Stimulated activated memory B cell treated with anti-CD40 and anti-IgM and Interleukin-4, amounts not matched to agents 10 μg/mL and 1 μg/mL and 100 μg/mL, for 72 hours (primary cell): ENCODE measurements around the gene FOXL2.

Source experiments
- ATAC-seq: fragments of 150-1000 bp; cut with Tn5 transposase; 2 replicates; pipeline ENCODE4 v1.10.0; 2021
- H3K27ac Mint-ChIP-seq: one replicate; pipeline ENCODE4 v1.8.0; 2022; ENCODE audit warnings: mild to moderate bottlenecking, mixed read lengths
- H3K27me3 Mint-ChIP-seq: one replicate; pipeline ENCODE4 v1.8.0; 2022; ENCODE audit warnings: mixed read lengths
- H3K36me3 Mint-ChIP-seq: one replicate; pipeline ENCODE4 v1.8.0; 2022; ENCODE audit warnings: mixed read lengths
- H3K4me1 Mint-ChIP-seq: one replicate; pipeline ENCODE4 v1.8.0; 2022; ENCODE audit warnings: mixed read lengths
- H3K4me3 Mint-ChIP-seq: one replicate; pipeline ENCODE4 v1.8.0; 2022; ENCODE audit warnings: mild to moderate bottlenecking, moderate library complexity, mixed read lengths
- H3K9me3 Mint-ChIP-seq: one replicate; pipeline ENCODE4 v1.8.0; 2022; ENCODE audit warnings: mixed read lengths

The FOXL2 gene

GRCh38 chr3:138946663-138947494, at the start of gene FOXL2, which contains the start of gene FOXL2NB:
Gene FOXL2, minus strand, starts transcription at chr3:138947137. Its CDS starts 415 bp downstream, at chr3:138946722.
Gene FOXL2NB, plus strand, starts transcription at chr3:138947217. Its CDS starts 148 bp downstream, at chr3:138947365.
- Mint-ChIP-seq H3K36me3 (no peaks in the 10 kb centered on the region), H3K27ac (no peak within 1 kb of the TSS), H3K4me3 (peak within 1 kb of the TSS; percentile 73), H3K4me1 (peaks cover 27% of the 10 kb centered on the region), H3K9me3 (no peaks in the 10 kb centered on the region), H3K27me3 (peaks cover 87% of the 10 kb centered on the region)
- ATAC-seq = no peak

- H3K36me3 Mint-ChIP-seq = no peaks in the 10 kb centered on the region
- peaks cover 16% of the 10 kb centered on the region for H3K27me3 Mint-ChIP-seq
- ATAC-seq = no peak
- H3K27ac Mint-ChIP-seq = no peak overlapping the region
- peaks cover 5% of the 10 kb centered on the region for H3K9me3 Mint-ChIP-seq
- no peak overlapping the region for H3K4me3 Mint-ChIP-seq
- no peaks in the 10 kb centered on the region for H3K4me1 Mint-ChIP-seq
Observed at GRCh38 chr3:138995706-138996105, 48.8 kb upstream of the FOXL2 start.

- no peaks in the 10 kb centered on the region for H3K36me3 Mint-ChIP-seq
- no peaks in the 10 kb centered on the region for H3K27me3 Mint-ChIP-seq
- no peak overlapping the region for H3K27ac Mint-ChIP-seq
- no peak overlapping the region for H3K4me3 Mint-ChIP-seq
- ATAC-seq = no peak
- H3K9me3 Mint-ChIP-seq = no peaks in the 10 kb centered on the region
- no peaks in the 10 kb centered on the region for H3K4me1 Mint-ChIP-seq
Observed at GRCh38 chr3:138987181-138987580, 40.2 kb upstream of the FOXL2 start.

- Mint-ChIP-seq H3K9me3 (no peaks in the 10 kb centered on the region), H3K4me3 (no peak overlapping the region), H3K27me3 (peaks cover under 1% of the 10 kb centered on the region), H3K27ac (no peak overlapping the region), H3K36me3 (no peaks in the 10 kb centered on the region), H3K4me1 (no peaks in the 10 kb centered on the region)
- no peak for ATAC-seq
Observed at GRCh38 chr3:138985932-138986331, 39.0 kb upstream of the FOXL2 start.

GRCh38 chr3:138984816-138985215, 37.9 kb upstream of the FOXL2 start:
- no peak overlapping the region for H3K4me3 Mint-ChIP-seq
- H3K27me3 Mint-ChIP-seq = peaks cover 11% of the 10 kb centered on the region
- H3K27ac Mint-ChIP-seq = no peak overlapping the region
- no peaks in the 10 kb centered on the region for H3K4me1 Mint-ChIP-seq
- ATAC-seq = no peak
- no peaks in the 10 kb centered on the region for H3K9me3 Mint-ChIP-seq
- no peaks in the 10 kb centered on the region for H3K36me3 Mint-ChIP-seq

GRCh38 chr3:138976047-138976446, 29.1 kb upstream of the FOXL2 start:
- H3K4me3 Mint-ChIP-seq = no peak overlapping the region
- H3K36me3 Mint-ChIP-seq = no peaks in the 10 kb centered on the region
- no peaks in the 10 kb centered on the region for H3K4me1 Mint-ChIP-seq
- no peak overlapping the region for H3K27ac Mint-ChIP-seq
- peaks cover 30% of the 10 kb centered on the region for H3K27me3 Mint-ChIP-seq
- no peaks in the 10 kb centered on the region for H3K9me3 Mint-ChIP-seq
- ATAC-seq = no peak

- H3K36me3 Mint-ChIP-seq = no peaks in the 10 kb centered on the region
Observed at GRCh38 chr3:138975351-138975750, 28.4 kb upstream of the FOXL2 start.

GRCh38 chr3:138974462-138974861, 27.5 kb upstream of the FOXL2 start:
- Mint-ChIP-seq H3K36me3 (no peaks in the 10 kb centered on the region), H3K4me3 (no peak overlapping the region), H3K27me3 (peaks cover 23% of the 10 kb centered on the region), H3K9me3 (no peaks in the 10 kb centered on the region), H3K4me1 (no peaks in the 10 kb centered on the region), H3K27ac (no peak overlapping the region)
- no peak for ATAC-seq

More at GRCh38 chr3:138975351-138975750, 28.4 kb upstream of the FOXL2 start:
- H3K27ac Mint-ChIP-seq = no peak overlapping the region
- no peak for ATAC-seq
- peaks cover 27% of the 10 kb centered on the region for H3K27me3 Mint-ChIP-seq
- no peaks in the 10 kb centered on the region for H3K4me1 Mint-ChIP-seq
- no peaks in the 10 kb centered on the region for H3K9me3 Mint-ChIP-seq
- no peak overlapping the region for H3K4me3 Mint-ChIP-seq

- Mint-ChIP-seq H3K27me3 (peaks cover 23% of the 10 kb centered on the region), H3K27ac (no peak overlapping the region), H3K9me3 (no peaks in the 10 kb centered on the region), H3K36me3 (no peaks in the 10 kb centered on the region), H3K4me3 (no peak overlapping the region), H3K4me1 (no peaks in the 10 kb centered on the region)
- no peak for ATAC-seq
Observed at GRCh38 chr3:138972941-138973340, 26.0 kb upstream of the FOXL2 start.

- H3K36me3 Mint-ChIP-seq = no peaks in the 10 kb centered on the region
- peaks cover 23% of the 10 kb centered on the region for H3K27me3 Mint-ChIP-seq
- H3K9me3 Mint-ChIP-seq = peaks cover 4% of the 10 kb centered on the region
- no peak overlapping the region for H3K4me3 Mint-ChIP-seq
- no peak overlapping the region for H3K27ac Mint-ChIP-seq
- ATAC-seq = no peak
- no peaks in the 10 kb centered on the region for H3K4me1 Mint-ChIP-seq
Observed at GRCh38 chr3:138971766-138972320, 24.9 kb upstream of the FOXL2 start.

GRCh38 chr3:138964923-138965322, 18.0 kb upstream of the FOXL2 start:
- H3K27me3 Mint-ChIP-seq = peaks cover 34% of the 10 kb centered on the region
- ATAC-seq = no peak
- no peak overlapping the region for H3K4me3 Mint-ChIP-seq
- H3K36me3 Mint-ChIP-seq = no peaks in the 10 kb centered on the region
- peaks cover 10% of the 10 kb centered on the region for H3K9me3 Mint-ChIP-seq
- peaks cover 17% of the 10 kb centered on the region for H3K4me1 Mint-ChIP-seq
- no peak overlapping the region for H3K27ac Mint-ChIP-seq

- Mint-ChIP-seq H3K36me3 (no peaks in the 10 kb centered on the region), H3K4me3 (no peak overlapping the region), H3K9me3 (peaks cover 10% of the 10 kb centered on the region), H3K27ac (no peak overlapping the region), H3K27me3 (peaks cover 38% of the 10 kb centered on the region), H3K4me1 (peaks cover 18% of the 10 kb centered on the region)
- ATAC-seq = no peak
Observed at GRCh38 chr3:138964264-138964663, 17.3 kb upstream of the FOXL2 start.

- ATAC-seq = no peak
- peaks cover 10% of the 10 kb centered on the region for H3K9me3 Mint-ChIP-seq
Observed at GRCh38 chr3:138962854-138963560, 16.1 kb upstream of the FOXL2 start.

GRCh38 chr3:138960417-138960852, 13.5 kb upstream of the FOXL2 start:
- no peak for ATAC-seq
- H3K4me3 Mint-ChIP-seq = no peak overlapping the region
- no peak overlapping the region for H3K27ac Mint-ChIP-seq
- H3K27me3 Mint-ChIP-seq = peaks cover 65% of the 10 kb centered on the region
- peaks cover 6% of the 10 kb centered on the region for H3K9me3 Mint-ChIP-seq
- no peaks in the 10 kb centered on the region for H3K36me3 Mint-ChIP-seq
- peaks cover 18% of the 10 kb centered on the region for H3K4me1 Mint-ChIP-seq

More at GRCh38 chr3:138962854-138963560, 16.1 kb upstream of the FOXL2 start:
- peaks cover 50% of the 10 kb centered on the region for H3K27me3 Mint-ChIP-seq
- H3K27ac Mint-ChIP-seq = no peak overlapping the region
- H3K4me1 Mint-ChIP-seq = peaks cover 18% of the 10 kb centered on the region
- H3K4me3 Mint-ChIP-seq = no peak overlapping the region
- no peaks in the 10 kb centered on the region for H3K36me3 Mint-ChIP-seq

GRCh38 chr3:138950701-138951100, 3.8 kb upstream of the FOXL2 start:
- peak overlapping the region; percentile 2 for H3K4me3 Mint-ChIP-seq
- H3K27me3 Mint-ChIP-seq = peaks cover 61% of the 10 kb centered on the region
- no peak overlapping the region for H3K27ac Mint-ChIP-seq
- no peak for ATAC-seq
- no peaks in the 10 kb centered on the region for H3K36me3 Mint-ChIP-seq
- H3K4me1 Mint-ChIP-seq = peaks cover 18% of the 10 kb centered on the region
- H3K9me3 Mint-ChIP-seq = no peaks in the 10 kb centered on the region
